Neural cell (in vitro differentiated cells): Measurements from ENCODE around the gene TRMT11.

ENCODE experiments used
- EP300 ChIP-seq: fragments of 450-650 bp; conservative IDR thresholded peaks from 2 replicates; pipeline ENCODE4 v1.6.1; 2014; ENCODE audit warnings: antibody characterized with exemption, mild to moderate bottlenecking, moderate library complexity; ENCODE audit not compliant: poor library complexity, severe bottlenecking
- EZH2 ChIP-seq: fragments of 200-600, 300-800 bp; shearing (Covaris generic), sonication (generic); IDR thresholded peaks from 2 replicates; pipeline ENCODE4 v1.6.1; 2014; ENCODE audit warnings: antibody characterized with exemption, low read length, borderline replicate concordance, mild to moderate bottlenecking; ENCODE audit not compliant: insufficient read depth, poor library complexity, severe bottlenecking
- MXI1 ChIP-seq: fragments of 450-650 bp; conservative IDR thresholded peaks from 2 replicates; pipeline ENCODE4 v1.6.1; 2014; ENCODE audit warnings: antibody characterized with exemption, mild to moderate bottlenecking; ENCODE audit not compliant: poor library complexity, severe bottlenecking
- POLR2AphosphoS5 ChIP-seq: IDR thresholded peaks from 2 replicates; pipeline ENCODE4 v1.6.1; 2012
- RAD21 ChIP-seq: fragments of 450-650 bp; conservative IDR thresholded peaks from 2 replicates; pipeline ENCODE4 v1.6.1; 2014; ENCODE audit warnings: antibody characterized with exemption, mild to moderate bottlenecking, moderate library complexity
- SMC3 ChIP-seq: fragments of 450-650 bp; conservative IDR thresholded peaks from 2 replicates; pipeline ENCODE4 v1.6.1; 2014; ENCODE audit warnings: antibody characterized with exemption, mild to moderate bottlenecking, moderate library complexity; ENCODE audit not compliant: poor library complexity
- TAF1 ChIP-seq: IDR thresholded peaks from 2 replicates; pipeline ENCODE4 v1.6.1; 2012; ENCODE audit warnings: low read depth
- TF ChIP-seq, protein P1 (sequence below): fragments of 450-650 bp; IDR thresholded peaks from 2 replicates; pipeline ENCODE4 v1.5.1; 2014; ENCODE audit warnings: antibody characterized with exemption, mild to moderate bottlenecking, moderate library complexity; ENCODE audit not compliant: poor library complexity, severe bottlenecking
- TF ChIP-seq, protein P2 (sequence below): IDR thresholded peaks from 2 replicates; pipeline ENCODE4 v1.6.1; 2012; ENCODE audit warnings: borderline replicate concordance

DNA sequence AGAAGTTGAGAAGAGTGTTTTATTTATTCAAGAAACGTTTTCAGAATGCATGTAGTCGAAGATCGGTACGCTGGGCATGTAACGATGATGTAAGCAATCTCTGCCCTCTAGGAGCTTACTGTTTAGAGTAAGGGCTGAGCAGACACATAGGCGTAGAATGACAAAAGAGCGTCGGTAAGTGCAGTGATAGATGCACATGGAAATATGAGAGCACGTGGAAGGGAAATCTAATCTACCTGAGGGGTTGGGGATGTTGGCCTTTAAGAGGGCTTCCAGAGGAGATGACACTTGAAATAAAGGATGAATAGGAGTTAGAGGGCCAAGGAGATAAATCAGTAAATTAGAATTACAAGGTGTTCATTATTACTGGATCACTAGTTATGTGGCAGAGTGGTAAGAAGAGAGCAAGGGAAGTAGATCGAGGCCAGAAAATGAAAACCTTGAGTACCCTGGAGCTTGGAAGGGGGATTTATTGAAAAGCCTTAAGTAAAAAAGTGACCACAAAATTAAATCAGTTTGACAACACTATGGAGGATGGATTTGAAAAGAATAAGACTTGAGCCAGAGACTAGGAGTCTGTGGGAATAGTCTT lies 782 bp downstream of the TRMT11 start:
- TF ChIP-seq, protein P1, sequence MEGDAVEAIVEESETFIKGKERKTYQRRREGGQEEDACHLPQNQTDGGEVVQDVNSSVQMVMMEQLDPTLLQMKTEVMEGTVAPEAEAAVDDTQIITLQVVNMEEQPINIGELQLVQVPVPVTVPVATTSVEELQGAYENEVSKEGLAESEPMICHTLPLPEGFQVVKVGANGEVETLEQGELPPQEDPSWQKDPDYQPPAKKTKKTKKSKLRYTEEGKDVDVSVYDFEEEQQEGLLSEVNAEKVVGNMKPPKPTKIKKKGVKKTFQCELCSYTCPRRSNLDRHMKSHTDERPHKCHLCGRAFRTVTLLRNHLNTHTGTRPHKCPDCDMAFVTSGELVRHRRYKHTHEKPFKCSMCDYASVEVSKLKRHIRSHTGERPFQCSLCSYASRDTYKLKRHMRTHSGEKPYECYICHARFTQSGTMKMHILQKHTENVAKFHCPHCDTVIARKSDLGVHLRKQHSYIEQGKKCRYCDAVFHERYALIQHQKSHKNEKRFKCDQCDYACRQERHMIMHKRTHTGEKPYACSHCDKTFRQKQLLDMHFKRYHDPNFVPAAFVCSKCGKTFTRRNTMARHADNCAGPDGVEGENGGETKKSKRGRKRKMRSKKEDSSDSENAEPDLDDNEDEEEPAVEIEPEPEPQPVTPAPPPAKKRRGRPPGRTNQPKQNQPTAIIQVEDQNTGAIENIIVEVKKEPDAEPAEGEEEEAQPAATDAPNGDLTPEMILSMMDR, result no peak
- TF ChIP-seq POLR2AphosphoS5, result no peak
- TF ChIP-seq, protein P2, sequence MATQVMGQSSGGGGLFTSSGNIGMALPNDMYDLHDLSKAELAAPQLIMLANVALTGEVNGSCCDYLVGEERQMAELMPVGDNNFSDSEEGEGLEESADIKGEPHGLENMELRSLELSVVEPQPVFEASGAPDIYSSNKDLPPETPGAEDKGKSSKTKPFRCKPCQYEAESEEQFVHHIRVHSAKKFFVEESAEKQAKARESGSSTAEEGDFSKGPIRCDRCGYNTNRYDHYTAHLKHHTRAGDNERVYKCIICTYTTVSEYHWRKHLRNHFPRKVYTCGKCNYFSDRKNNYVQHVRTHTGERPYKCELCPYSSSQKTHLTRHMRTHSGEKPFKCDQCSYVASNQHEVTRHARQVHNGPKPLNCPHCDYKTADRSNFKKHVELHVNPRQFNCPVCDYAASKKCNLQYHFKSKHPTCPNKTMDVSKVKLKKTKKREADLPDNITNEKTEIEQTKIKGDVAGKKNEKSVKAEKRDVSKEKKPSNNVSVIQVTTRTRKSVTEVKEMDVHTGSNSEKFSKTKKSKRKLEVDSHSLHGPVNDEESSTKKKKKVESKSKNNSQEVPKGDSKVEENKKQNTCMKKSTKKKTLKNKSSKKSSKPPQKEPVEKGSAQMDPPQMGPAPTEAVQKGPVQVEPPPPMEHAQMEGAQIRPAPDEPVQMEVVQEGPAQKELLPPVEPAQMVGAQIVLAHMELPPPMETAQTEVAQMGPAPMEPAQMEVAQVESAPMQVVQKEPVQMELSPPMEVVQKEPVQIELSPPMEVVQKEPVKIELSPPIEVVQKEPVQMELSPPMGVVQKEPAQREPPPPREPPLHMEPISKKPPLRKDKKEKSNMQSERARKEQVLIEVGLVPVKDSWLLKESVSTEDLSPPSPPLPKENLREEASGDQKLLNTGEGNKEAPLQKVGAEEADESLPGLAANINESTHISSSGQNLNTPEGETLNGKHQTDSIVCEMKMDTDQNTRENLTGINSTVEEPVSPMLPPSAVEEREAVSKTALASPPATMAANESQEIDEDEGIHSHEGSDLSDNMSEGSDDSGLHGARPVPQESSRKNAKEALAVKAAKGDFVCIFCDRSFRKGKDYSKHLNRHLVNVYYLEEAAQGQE, result no peak
- no peak for TF ChIP-seq TAF1
- no peak for TF ChIP-seq RAD21
- no peak for TF ChIP-seq MXI1
- no peak for TF ChIP-seq EP300
- TF ChIP-seq EZH2, result no peak
- no peak for TF ChIP-seq SMC3
